ENCODE results near the gene ACY1. TPM values are rescaled to one million over a fixed set of nuclear protein-coding genes. Genes with fewer than 3 reads are reported as not detected.

Gene ACY1
- total and polyA plus RNA-seq, 4 donors = 69.5 to 274 (median 238) TPM

DNA sequence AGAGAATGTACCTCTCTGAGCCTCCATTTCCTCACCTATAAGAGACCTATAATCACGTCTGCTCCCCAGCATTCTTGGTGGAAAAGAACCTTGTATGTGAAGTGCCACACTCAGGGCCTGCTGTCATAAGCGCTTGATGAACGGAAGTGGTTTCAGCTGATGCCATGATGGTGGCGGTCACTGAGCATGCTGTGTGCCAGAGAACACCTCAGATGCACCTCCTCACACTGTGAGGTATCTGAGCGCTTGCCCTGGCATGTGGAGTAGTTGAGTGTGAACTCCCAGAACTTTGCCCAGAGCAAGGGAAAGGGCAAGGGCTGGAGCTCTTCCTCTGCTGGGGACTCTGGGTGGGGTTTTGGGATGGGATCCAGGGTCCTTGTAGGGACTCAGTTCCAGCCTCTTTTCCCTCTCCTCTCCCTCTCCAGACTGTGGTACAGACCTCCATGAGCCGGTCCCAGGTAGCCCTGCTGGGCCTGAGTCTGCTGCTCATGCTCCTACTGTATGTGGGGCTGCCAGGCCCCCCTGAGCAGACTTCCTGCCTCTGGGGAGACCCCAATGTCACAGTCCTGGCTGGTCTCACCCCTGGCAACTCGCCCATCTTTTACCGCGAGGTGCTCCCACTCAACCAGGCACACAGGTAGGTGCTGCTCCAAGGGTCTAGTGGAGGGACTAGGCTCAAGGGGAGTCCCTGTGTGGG lies 5.7 kb upstream of the ACY1 start:
- DNase-seq (ENCODE audit: low spot score) = no peak
- Histone ChIP-seq H3K36me3 (ENCODE audit: control insufficient read depth in 4 of 4, insufficient read depth in 3 of 4, low read depth in 1 of 4, low read length in 3 of 4) (no peaks in the 10 kb centered on the region), H3K27me3 (ENCODE audit: control insufficient read depth in 4 of 4, insufficient read depth in 4 of 4, low read length in 3 of 4) (no peaks in the 10 kb centered on the region), H3K9ac (ENCODE audit: low read depth in 1 of 2, low read length in 2 of 2) (no peak overlapping the region), H3K27ac (ENCODE audit: low read depth in 1 of 2, low read length in 2 of 2) (peak overlapping the region; percentile 11 to 30), H3K9me3 (ENCODE audit: control insufficient read depth in 4 of 4, low read length in 3 of 4) (no peaks in the 10 kb centered on the region), H3K4me1 (ENCODE audit: control insufficient read depth in 4 of 4, insufficient read depth in 4 of 4, low read length in 3 of 4) (peaks cover 11 to 42% (median 27%) of the 10 kb centered on the region in 4 donors), H3K4me3 (ENCODE audit: low read depth in 1 of 3, low read length in 3 of 3) (no peak overlapping the region)
- WGBS = 84% methylated on average over 9 of the region's 9 CpGs
- TF ChIP-seq GABPA (IDR thresholded peaks at IDR 0.05 in 1 of 2, conservative IDR thresholded peaks at IDR 0.05 in 1 of 2) (no peak), REST (IDR thresholded peaks at IDR 0.05) (no peak), SP1 (IDR thresholded peaks at IDR 0.05) (no peak), JUND (IDR thresholded peaks at IDR 0.05) (no peak), EGR1 (IDR thresholded peaks at IDR 0.05; ENCODE audit: low read depth in 2 of 2) (no peak), HNF4A (conservative IDR thresholded peaks at IDR 0.05) (no peak), TAF1 (conservative IDR thresholded peaks at IDR 0.05) (no peak), MAX (IDR thresholded peaks at IDR 0.05) (no peak), ZBTB33 (IDR thresholded peaks at IDR 0.05) (no peak), ATF3 (IDR thresholded peaks at IDR 0.05) (no peak), RAD21 (IDR thresholded peaks at IDR 0.05) (no peak), RXRA (IDR thresholded peaks at IDR 0.05) (no peak), FOXA2 (IDR thresholded peaks at IDR 0.05) (no peak), HNF4G (IDR thresholded peaks at IDR 0.05) (no peak), NR2F2 (IDR thresholded peaks at IDR 0.05) (no peak)
- TF ChIP-seq, protein P1, sequence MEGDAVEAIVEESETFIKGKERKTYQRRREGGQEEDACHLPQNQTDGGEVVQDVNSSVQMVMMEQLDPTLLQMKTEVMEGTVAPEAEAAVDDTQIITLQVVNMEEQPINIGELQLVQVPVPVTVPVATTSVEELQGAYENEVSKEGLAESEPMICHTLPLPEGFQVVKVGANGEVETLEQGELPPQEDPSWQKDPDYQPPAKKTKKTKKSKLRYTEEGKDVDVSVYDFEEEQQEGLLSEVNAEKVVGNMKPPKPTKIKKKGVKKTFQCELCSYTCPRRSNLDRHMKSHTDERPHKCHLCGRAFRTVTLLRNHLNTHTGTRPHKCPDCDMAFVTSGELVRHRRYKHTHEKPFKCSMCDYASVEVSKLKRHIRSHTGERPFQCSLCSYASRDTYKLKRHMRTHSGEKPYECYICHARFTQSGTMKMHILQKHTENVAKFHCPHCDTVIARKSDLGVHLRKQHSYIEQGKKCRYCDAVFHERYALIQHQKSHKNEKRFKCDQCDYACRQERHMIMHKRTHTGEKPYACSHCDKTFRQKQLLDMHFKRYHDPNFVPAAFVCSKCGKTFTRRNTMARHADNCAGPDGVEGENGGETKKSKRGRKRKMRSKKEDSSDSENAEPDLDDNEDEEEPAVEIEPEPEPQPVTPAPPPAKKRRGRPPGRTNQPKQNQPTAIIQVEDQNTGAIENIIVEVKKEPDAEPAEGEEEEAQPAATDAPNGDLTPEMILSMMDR (IDR thresholded peaks at IDR 0.05; ENCODE audit: low read depth, low read length, missing input control) = no peak
